Spleen (tissue), 11 donors: Measurements from ENCODE around the gene PRR11. TPM values are rescaled to one million over a fixed set of nuclear protein-coding genes. Genes with fewer than 3 reads are reported as not detected.

ENCODE experiments used
- DNase-seq: peaks from one replicate; pipeline ENCODE4 v3.0.0-alpha.2; 2020
- H3K27ac ChIP-seq, 8 donors: fragments of 200-600 bp; sonication (generic) in 7 of 8; 1 replicate in 4 of 8; 2 replicates in 4 of 8; pipeline versions ENCODE4 v1.5.0 to v1.8.0; 2016 to 2021; ENCODE audit warnings: inconsistent platforms in 4 of 8, mild to moderate bottlenecking in 4 of 8, moderate library complexity in 1 of 8
- H3K27me3 ChIP-seq, 7 donors: fragments of 200-600 bp; sonication (generic) in 6 of 7; replicated peaks in 1 of 7; 1 replicate in 4 of 7; 2 replicates in 3 of 7; pipeline versions ENCODE4 v1.5.0 to v1.8.0; 2016 to 2021; ENCODE audit warnings: inconsistent platforms in 3 of 7, mild to moderate bottlenecking in 1 of 7
- H3K36me3 ChIP-seq, 6 donors: fragments of 200-600 bp; sonication (generic) in 5 of 6; 1 replicate in 4 of 6; 2 replicates in 2 of 6; pipeline versions ENCODE4 v1.5.0 to v1.8.0; 2016 to 2021; ENCODE audit warnings: inconsistent platforms in 2 of 6
- H3K4me1 ChIP-seq, 6 donors: fragments of 200-600 bp; sonication (generic) in 5 of 6; 1 replicate in 3 of 6; 2 replicates in 3 of 6; pipeline versions ENCODE4 v1.5.0 to v1.8.0; 2016 to 2021; ENCODE audit warnings: inconsistent platforms in 3 of 6
- H3K4me3 ChIP-seq, 8 donors: fragments of 200-600 bp; sonication (generic) in 7 of 8; 1 replicate in 4 of 8; 2 replicates in 4 of 8; pipeline versions ENCODE4 v1.5.0 to v1.8.0; 2016 to 2021; ENCODE audit warnings: inconsistent platforms in 4 of 8, mild to moderate bottlenecking in 4 of 8, moderate library complexity in 2 of 8
- H3K9me3 ChIP-seq, 8 donors: fragments of 200-600 bp; sonication (generic) in 7 of 8; 1 replicate in 4 of 8; 2 replicates in 4 of 8; pipeline versions ENCODE4 v1.5.0 to v1.8.0; 2016 to 2021; ENCODE audit warnings: inconsistent platforms in 4 of 8
- POLR2A ChIP-seq, 3 donors: fragments of 450-650 bp; IDR thresholded peaks; one replicate each; pipeline ENCODE4 v1.5.1; 2017; ENCODE audit warnings: antibody characterized with exemption in 3 of 3, mild to moderate bottlenecking in 1 of 3
- POLR2AphosphoS5 ChIP-seq, 3 donors: sonication (generic); formaldehyde crosslinking; IDR thresholded peaks; one replicate each; pipeline ENCODE4 v1.5.1; 2017; ENCODE audit warnings: antibody characterized with exemption in 3 of 3
- WGBS, 5 donors: extraction: QIAGEN DNeasy Blood & Tissue Kit in 3 of 5; methylation state at CpG; one replicate each; pipeline versions ENCODE4 v1.1.5 to v1.1.7; 2013 to 2018; 5-methylcytosine and 5-hydroxymethylcytosine counted together
- intact Hi-C: fragments of 100-400 bp; cut with DNase I; formaldehyde crosslinking; loops from one replicate; pipeline ENCODE4 v1.15.0; 2023; ENCODE audit warnings: low total_unique reads
- polyA plus RNA-seq, 3 donors: library from polyadenylated mRNA; stranded (reverse); fragments of 200-250 nt; gene quantifications; one replicate each; pipeline ENCODE4 v1.2.1, GENCODE V29; 2013
- total RNA-seq, 7 donors: library from RNA; depleted of rRNA in 3 of 7; stranded (reverse); fragments of >200 nt in 3 of 7; fragmentation: NEBNext Ultra II Directional in 4 of 7; extraction: Animal tissue kit (Norgen Biotek cat#: 25700) in 4 of 7; gene quantifications; one replicate each; pipeline versions ENCODE4 v1.1.0 to v1.2.1, GENCODE V29; 2016 to 2021
- TF ChIP-seq, protein P1 (sequence below), 11 experiments: fragments of 200-600 bp in 7 of 11; fragments of 450-650 bp in 4 of 11; sonication (generic) in 4 of 11; IDR thresholded peaks in 8 of 11; conservative IDR thresholded peaks in 3 of 11; 1 replicate in 7 of 11; 2 replicates in 4 of 11; pipeline versions ENCODE4 v1.4.0 to v1.8.0; 2016 to 2021; ENCODE audit warnings: antibody characterized with exemption in 11 of 11, inconsistent platforms in 4 of 11, mild to moderate bottlenecking in 1 of 11
- donor health status: healthy with polysubstance abuse.
- donor health status: DM: no; HTN: no; CAD: no; lungs with moderate emphysema.
- donor health status: DM: no; HTN: no; CAD: no.
- donor health status: Bipolar disorder and iron deficiency.
- donor health status: healthy.
- donor health status: DM: no; HTN: no; CAD: no.
- donor health status: DM: yes; HTN: yes; CAD: no.

PRR11 gene
- total and polyA plus RNA-seq, 10 donors, result 0.61 to 15.3 (median 5.1) TPM

DNA sequence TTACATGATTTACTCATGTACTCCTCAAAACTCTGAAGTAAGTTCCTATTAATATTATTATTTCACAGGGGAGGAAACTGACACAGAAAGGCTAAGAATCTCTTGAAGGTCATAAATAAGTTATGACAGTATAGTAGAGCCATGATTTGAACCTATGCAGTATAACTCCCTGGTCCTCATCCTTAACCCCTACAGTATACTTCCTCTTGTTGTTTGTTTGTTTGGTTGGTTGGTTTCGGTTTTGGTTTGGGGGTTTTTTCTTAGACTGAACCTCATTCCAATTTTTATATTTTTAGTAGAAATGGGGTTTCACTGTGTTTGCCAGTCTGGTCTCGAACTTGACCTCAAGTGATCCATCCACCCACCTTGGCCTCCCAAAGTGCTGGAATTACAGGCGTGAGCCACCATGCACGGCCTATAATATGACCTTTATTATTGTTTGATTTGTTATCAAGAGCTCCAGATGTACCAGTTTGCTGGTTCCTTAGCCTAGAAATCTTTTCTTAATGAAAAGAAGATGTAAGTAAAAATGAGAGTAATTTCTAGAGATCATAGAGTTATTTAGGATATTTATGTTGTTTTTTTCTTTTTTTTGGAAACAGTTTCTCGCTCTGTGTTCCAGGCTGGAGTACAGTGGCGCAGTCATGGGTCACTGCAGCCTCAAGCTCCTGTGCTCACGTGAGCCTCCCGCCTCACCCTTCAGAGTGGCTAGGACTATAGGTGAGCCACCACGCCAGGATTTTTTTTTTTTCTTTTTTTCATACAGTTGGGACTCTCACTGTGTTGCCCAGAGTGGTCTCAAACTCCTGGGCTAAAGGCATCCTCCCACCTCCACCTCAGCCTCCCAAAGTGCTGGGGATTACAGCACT, 4.8 kb downstream of the PRR11 start:
- TF ChIP-seq, protein P1, sequence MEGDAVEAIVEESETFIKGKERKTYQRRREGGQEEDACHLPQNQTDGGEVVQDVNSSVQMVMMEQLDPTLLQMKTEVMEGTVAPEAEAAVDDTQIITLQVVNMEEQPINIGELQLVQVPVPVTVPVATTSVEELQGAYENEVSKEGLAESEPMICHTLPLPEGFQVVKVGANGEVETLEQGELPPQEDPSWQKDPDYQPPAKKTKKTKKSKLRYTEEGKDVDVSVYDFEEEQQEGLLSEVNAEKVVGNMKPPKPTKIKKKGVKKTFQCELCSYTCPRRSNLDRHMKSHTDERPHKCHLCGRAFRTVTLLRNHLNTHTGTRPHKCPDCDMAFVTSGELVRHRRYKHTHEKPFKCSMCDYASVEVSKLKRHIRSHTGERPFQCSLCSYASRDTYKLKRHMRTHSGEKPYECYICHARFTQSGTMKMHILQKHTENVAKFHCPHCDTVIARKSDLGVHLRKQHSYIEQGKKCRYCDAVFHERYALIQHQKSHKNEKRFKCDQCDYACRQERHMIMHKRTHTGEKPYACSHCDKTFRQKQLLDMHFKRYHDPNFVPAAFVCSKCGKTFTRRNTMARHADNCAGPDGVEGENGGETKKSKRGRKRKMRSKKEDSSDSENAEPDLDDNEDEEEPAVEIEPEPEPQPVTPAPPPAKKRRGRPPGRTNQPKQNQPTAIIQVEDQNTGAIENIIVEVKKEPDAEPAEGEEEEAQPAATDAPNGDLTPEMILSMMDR (IDR thresholded peaks at IDR 0.05 in 8 of 11, conservative IDR thresholded peaks at IDR 0.05 in 3 of 11), result no peak
- no peak for TF ChIP-seq POLR2AphosphoS5 (IDR thresholded peaks at IDR 0.05)
- TF ChIP-seq POLR2A (IDR thresholded peaks at IDR 0.05), result no peak
- Histone ChIP-seq H3K27me3 (no peaks in the 10 kb centered on the region), H3K36me3 (no peaks in the 10 kb centered on the region), H3K9me3 (no peaks in the 10 kb centered on the region), H3K4me1 (peaks cover 0 to 48% (median 20%) of the 10 kb centered on the region in 6 donors), H3K27ac (peak overlapping the region in 5 of 8 donors; percentile 26 to 65 (median 53)), H3K4me3 (peak overlapping the region in 1 of 8 donors; percentile 39)
- DNase-seq, result no peak
- WGBS, 5 donors, result 81 to 84% (median 83%) methylated on average over 9 of the region's 9 CpGs
- intact Hi-C loops, result no loop called here

DNA sequence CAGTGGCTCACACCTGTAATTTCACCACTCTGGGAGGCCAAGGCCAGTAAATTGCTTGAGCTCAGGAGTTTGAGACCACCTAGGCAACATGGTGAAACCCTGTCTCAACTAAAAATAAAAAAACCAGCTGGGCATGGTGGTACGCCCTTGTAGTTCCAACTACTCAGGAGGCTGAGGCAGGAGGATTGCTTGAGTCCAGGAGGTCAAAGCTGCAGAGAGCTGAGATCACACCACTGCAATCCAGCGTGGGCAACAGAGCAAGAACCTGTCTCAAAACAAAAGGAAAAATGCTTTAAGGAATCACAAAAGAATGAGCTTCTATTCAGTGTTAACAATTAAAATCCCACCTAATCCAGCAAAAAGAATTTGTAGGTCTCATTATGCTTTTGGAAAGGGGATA, 5.9 kb downstream of the PRR11 start:
- Histone ChIP-seq H3K9me3 (no peaks in the 10 kb centered on the region), H3K4me3 (no peak overlapping the region), H3K27ac (no peak overlapping the region), H3K36me3 (no peaks in the 10 kb centered on the region), H3K27me3 (no peaks in the 10 kb centered on the region), H3K4me1 (peaks cover 0 to 48% (median 14%) of the 10 kb centered on the region in 6 donors)
- TF ChIP-seq, protein P1 (IDR thresholded peaks at IDR 0.05 in 8 of 11, conservative IDR thresholded peaks at IDR 0.05 in 3 of 11), result no peak
- TF ChIP-seq POLR2A (IDR thresholded peaks at IDR 0.05), result no peak
- TF ChIP-seq POLR2AphosphoS5 (IDR thresholded peaks at IDR 0.05), result no peak
- DNase-seq, result no peak
- 93 to 98% (median 96%) methylated on average over 2 of the region's 2 CpGs for WGBS, 5 donors
- intact Hi-C loops, result no loop called here

DNA sequence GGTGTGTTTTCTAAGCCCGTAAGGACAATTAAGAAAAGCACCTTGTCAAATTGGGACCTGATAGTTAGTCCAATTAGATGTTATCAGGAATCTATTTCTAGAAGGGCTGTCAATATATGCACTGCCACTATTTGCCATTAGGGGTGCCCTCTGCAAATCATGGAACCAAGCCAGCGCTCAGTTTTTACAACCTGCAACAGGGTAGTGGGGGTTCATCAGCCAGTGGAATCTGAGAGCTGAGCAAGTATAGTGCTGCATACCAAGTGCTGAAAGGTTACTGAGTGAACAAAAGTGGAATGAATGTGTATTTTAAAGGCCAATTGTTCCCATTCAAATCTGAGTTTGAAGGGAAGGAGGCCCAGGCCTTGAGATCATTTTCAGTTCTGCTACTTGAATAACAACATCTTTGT, 10.4 kb downstream of the PRR11 start:
- no peak for TF ChIP-seq POLR2AphosphoS5 (IDR thresholded peaks at IDR 0.05)
- TF ChIP-seq, protein P1 (IDR thresholded peaks at IDR 0.05 in 8 of 11, conservative IDR thresholded peaks at IDR 0.05 in 3 of 11), result peak in 8 of 11 experiments; percentile 12 to 66 (median 58)
- no peak for TF ChIP-seq POLR2A (IDR thresholded peaks at IDR 0.05)
- no peak overlapping the region for H3K4me3 ChIP-seq
- peaks cover 0 to 9% (median 2%) of the 10 kb centered on the region in 6 donors for H3K4me1 ChIP-seq
- H3K27ac ChIP-seq, result peak overlapping the region in 4 of 8 donors; percentile 19 to 69 (median 38)
- H3K36me3 ChIP-seq, result peaks cover 0 to 14% (median 0%) of the 10 kb centered on the region in 6 donors
- 71 to 75% (median 73%) methylated on average over 2 of the region's 2 CpGs for WGBS, 5 donors
- intact Hi-C loops, result no loop called here
- H3K27me3 ChIP-seq, result no peaks in the 10 kb centered on the region
- no peaks in the 10 kb centered on the region for H3K9me3 ChIP-seq
- DNase-seq, result no peak

DNA sequence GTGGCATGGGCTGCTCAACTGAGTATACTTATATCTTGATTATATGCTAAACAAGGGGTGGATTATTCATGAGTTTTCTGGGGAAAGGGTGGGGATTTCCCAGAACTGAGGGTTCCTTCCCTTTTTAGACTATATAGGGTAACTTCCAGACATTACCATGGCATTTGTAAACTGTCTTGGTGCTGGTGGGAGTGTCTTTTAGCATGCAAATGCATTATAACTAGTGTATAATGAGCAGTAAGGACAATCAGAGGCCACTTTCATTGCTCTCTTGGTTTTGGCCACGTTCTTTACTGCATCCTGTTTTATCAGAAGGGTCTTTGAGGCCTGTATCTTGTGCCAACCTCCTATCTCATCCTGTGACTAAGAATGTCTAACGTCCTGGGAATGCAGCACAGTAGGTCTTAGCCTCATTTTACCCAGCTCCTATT, 12.0 kb downstream of the PRR11 start:
- intact Hi-C loops, result no loop called here
- peaks cover 0 to under 1% (median 0%) of the 10 kb centered on the region in 8 donors for H3K9me3 ChIP-seq
- TF ChIP-seq POLR2A (IDR thresholded peaks at IDR 0.05), result no peak
- no peak for TF ChIP-seq POLR2AphosphoS5 (IDR thresholded peaks at IDR 0.05)
- TF ChIP-seq, protein P1 (IDR thresholded peaks at IDR 0.05 in 8 of 11, conservative IDR thresholded peaks at IDR 0.05 in 3 of 11), result no peak
- H3K27me3 ChIP-seq, result no peaks in the 10 kb centered on the region
- peaks cover 0 to 30% (median 2%) of the 10 kb centered on the region in 6 donors for H3K36me3 ChIP-seq
- no peak overlapping the region for H3K4me3 ChIP-seq
- H3K4me1 ChIP-seq, result peaks cover 0 to 9% (median 2%) of the 10 kb centered on the region in 6 donors
- DNase-seq, result no peak
- WGBS, 5 donors, result 58 to 72% (median 65%) methylated on average over 2 of the region's 2 CpGs
- H3K27ac ChIP-seq, result no peak overlapping the region
